Astrocyte (in vitro differentiated cells and primary cell): Measurements from ENCODE around the gene OXNAD1.

ENCODE experiments used
- EZH2 ChIP-seq: IDR thresholded peaks from 2 replicates; pipeline ENCODE4 v1.6.1; 2012; ENCODE audit warnings: mild to moderate bottlenecking, low read length, inconsistent platforms; ENCODE audit not compliant: insufficient read depth
- TF ChIP-seq, protein P1 (sequence below): IDR thresholded peaks from 2 replicates; pipeline ENCODE4 v1.5.1; 2011; ENCODE audit warnings: low read depth, mild to moderate bottlenecking, inconsistent platforms, low read length, moderate library complexity; ENCODE audit not compliant: insufficient read depth

GRCh38 chr3:16248556-16248955 is 16.5 kb upstream of the OXNAD1 start:
- TF ChIP-seq, protein P1, sequence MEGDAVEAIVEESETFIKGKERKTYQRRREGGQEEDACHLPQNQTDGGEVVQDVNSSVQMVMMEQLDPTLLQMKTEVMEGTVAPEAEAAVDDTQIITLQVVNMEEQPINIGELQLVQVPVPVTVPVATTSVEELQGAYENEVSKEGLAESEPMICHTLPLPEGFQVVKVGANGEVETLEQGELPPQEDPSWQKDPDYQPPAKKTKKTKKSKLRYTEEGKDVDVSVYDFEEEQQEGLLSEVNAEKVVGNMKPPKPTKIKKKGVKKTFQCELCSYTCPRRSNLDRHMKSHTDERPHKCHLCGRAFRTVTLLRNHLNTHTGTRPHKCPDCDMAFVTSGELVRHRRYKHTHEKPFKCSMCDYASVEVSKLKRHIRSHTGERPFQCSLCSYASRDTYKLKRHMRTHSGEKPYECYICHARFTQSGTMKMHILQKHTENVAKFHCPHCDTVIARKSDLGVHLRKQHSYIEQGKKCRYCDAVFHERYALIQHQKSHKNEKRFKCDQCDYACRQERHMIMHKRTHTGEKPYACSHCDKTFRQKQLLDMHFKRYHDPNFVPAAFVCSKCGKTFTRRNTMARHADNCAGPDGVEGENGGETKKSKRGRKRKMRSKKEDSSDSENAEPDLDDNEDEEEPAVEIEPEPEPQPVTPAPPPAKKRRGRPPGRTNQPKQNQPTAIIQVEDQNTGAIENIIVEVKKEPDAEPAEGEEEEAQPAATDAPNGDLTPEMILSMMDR = no peak
- no peak for TF ChIP-seq EZH2
